WTC11 (cell line): Measurements from ENCODE around the gene ADK.

Source experiments
- ELF4 ChIP-seq: sonication (generic); formaldehyde crosslinking; IDR thresholded peaks from 2 replicates; pipeline ENCODE4 v1.8.1; 2022; ENCODE audit warnings: low read depth, mild to moderate bottlenecking, moderate library complexity, missing genetic modification reagents
- MXD4 ChIP-seq: fragments of 250-450 bp; sonication (Bioruptor Pico); IDR thresholded peaks from 2 replicates; pipeline ENCODE4 v1.8.0; 2021; ENCODE audit warnings: mild to moderate bottlenecking, moderate library complexity, borderline replicate concordance
- TF ChIP-seq, protein P1 (sequence below): fragments of 200-600 bp; IDR thresholded peaks from 2 replicates; pipeline ENCODE4 v1.8.0; 2022; ENCODE audit warnings: antibody characterized with exemption
- TF ChIP-seq, protein P2 (sequence below): sonication (generic); formaldehyde crosslinking; IDR thresholded peaks from 2 replicates; pipeline ENCODE4 v1.8.0; 2022; ENCODE audit warnings: mild to moderate bottlenecking, missing genetic modification reagents

DNA sequence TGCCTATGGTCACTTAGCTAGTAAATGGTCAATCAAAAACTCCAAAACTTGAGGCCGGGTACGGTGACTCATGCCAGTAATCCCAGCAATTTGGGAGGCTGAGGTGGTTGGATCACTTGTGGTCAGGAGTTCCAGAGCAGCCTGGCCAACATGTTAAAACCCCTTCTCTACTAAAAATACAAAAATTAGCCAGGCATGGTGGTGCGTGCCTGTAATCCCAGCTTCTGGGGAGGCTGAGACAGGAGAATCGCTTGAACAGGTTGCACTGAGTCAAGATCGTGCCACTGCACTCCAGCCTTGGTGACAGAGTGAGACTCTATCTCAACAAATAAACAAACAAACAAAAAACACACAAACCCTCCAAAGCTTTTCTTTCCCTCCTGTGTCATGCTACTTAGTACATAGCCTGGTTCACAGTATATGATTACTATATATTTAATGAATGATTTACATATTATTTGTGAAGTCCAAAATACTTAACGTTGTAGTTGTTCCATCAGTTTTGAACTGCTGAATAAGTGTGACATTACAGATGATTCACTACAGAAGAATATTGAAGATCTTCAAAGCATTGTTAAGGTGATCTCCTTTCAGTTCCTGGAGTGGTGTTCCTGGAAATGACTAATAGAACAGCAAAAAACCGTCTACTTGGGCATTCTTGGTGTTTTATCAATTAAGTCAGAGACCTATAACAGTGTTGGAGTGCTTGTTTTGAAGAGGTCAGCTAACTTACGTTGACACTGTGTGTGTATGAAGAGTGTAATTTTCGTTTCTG, 72.9 kb downstream of the ADK start:
- TF ChIP-seq, protein P1, sequence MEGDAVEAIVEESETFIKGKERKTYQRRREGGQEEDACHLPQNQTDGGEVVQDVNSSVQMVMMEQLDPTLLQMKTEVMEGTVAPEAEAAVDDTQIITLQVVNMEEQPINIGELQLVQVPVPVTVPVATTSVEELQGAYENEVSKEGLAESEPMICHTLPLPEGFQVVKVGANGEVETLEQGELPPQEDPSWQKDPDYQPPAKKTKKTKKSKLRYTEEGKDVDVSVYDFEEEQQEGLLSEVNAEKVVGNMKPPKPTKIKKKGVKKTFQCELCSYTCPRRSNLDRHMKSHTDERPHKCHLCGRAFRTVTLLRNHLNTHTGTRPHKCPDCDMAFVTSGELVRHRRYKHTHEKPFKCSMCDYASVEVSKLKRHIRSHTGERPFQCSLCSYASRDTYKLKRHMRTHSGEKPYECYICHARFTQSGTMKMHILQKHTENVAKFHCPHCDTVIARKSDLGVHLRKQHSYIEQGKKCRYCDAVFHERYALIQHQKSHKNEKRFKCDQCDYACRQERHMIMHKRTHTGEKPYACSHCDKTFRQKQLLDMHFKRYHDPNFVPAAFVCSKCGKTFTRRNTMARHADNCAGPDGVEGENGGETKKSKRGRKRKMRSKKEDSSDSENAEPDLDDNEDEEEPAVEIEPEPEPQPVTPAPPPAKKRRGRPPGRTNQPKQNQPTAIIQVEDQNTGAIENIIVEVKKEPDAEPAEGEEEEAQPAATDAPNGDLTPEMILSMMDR: no peak
- TF ChIP-seq ELF4 (CRISPR knock-in tag) (no peak), MXD4 (no peak)
- TF ChIP-seq, protein P2, sequence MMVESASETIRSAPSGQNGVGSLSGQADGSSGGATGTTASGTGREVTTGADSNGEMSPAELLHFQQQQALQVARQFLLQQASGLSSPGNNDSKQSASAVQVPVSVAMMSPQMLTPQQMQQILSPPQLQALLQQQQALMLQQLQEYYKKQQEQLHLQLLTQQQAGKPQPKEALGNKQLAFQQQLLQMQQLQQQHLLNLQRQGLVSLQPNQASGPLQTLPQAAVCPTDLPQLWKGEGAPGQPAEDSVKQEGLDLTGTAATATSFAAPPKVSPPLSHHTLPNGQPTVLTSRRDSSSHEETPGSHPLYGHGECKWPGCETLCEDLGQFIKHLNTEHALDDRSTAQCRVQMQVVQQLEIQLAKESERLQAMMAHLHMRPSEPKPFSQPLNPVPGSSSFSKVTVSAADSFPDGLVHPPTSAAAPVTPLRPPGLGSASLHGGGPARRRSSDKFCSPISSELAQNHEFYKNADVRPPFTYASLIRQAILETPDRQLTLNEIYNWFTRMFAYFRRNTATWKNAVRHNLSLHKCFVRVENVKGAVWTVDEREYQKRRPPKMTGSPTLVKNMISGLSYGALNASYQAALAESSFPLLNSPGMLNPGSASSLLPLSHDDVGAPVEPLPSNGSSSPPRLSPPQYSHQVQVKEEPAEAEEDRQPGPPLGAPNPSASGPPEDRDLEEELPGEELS (CRISPR knock-in tag): no peak
